H1 (cell line): Measurements from ENCODE around the gene FBXL15. TPM values are rescaled to one million over a fixed set of nuclear protein-coding genes. Genes with fewer than 3 reads are reported as not detected.
A peak's percentile ranks its signal among the peaks of the same experiment; 100 is the strongest.

ENCODE experiments used
- CTCF ChIA-PET: fragments of 300-600 bp; sonication (Branson Sonifier 250); formaldehyde crosslinking; loops from one replicate; lab custom pipeline; 2021; ENCODE audit not compliant: partially characterized antibody; lab: Charles Lee
- POLR2A ChIA-PET: fragments of 300-600 bp; sonication (Branson Sonifier 250); formaldehyde crosslinking; loops from one replicate; lab custom pipeline; 2021; ENCODE audit warnings: inconsistent platforms; ENCODE audit not compliant: partially characterized antibody; lab: Charles Lee
- DNase-seq, 2 experiments: peaks; one replicate each; pipeline versions ENCODE4 v3.0.0 to v3.0.0-alpha.2; 2010 to 2022; ENCODE audit warnings: low spot score in 2 of 2, low read depth in 1 of 2, mixed read lengths in 1 of 2
- FAIRE-seq: peaks from 2 replicates; lab custom pipeline; 2011; peaks lifted over from hg19 to GRCh38; lab: Jason Lieb, UNC
- H2AFZ ChIP-seq: 2 replicates; pipeline ENCODE4 v1.8.1; 2012; ENCODE audit warnings: low read length, inconsistent platforms
- H2AK5ac ChIP-seq: 2 replicates; pipeline ENCODE4 v1.6.1; 2013; ENCODE audit warnings: low read depth, low read length
- H2BK120ac ChIP-seq: replicated peaks from 2 replicates; pipeline ENCODE3; 2013; ENCODE audit warnings: low read depth, low read length, inconsistent platforms
- H2BK12ac ChIP-seq: 2 replicates; pipeline ENCODE4 v1.6.1; 2013; ENCODE audit warnings: low read depth, low read length
- H2BK15ac ChIP-seq: 2 replicates; pipeline ENCODE4 v1.6.1; 2013; ENCODE audit warnings: low read length
- H2BK20ac ChIP-seq: 2 replicates; pipeline ENCODE4 v1.6.1; 2013; ENCODE audit warnings: low read length
- H2BK5ac ChIP-seq: 2 replicates; pipeline ENCODE4 v1.6.1; 2013; ENCODE audit warnings: low read depth, low read length
- H3K14ac ChIP-seq: 2 replicates; pipeline ENCODE4 v1.6.1; 2013; ENCODE audit warnings: inconsistent platforms; ENCODE audit not compliant: insufficient read length
- H3K18ac ChIP-seq: 2 replicates; pipeline ENCODE4 v1.6.1; 2013; ENCODE audit warnings: low read length; ENCODE audit errors: extremely low read depth
- H3K23ac ChIP-seq: 2 replicates; pipeline ENCODE4 v1.6.1; 2013; ENCODE audit warnings: inconsistent platforms; ENCODE audit not compliant: insufficient read length
- H3K23me2 ChIP-seq: 2 replicates; pipeline ENCODE4 v1.6.1; 2013; ENCODE audit warnings: low read depth, low read length
- H3K27ac ChIP-seq: 2 replicates; pipeline ENCODE4 v1.6.1; 2011; ENCODE audit warnings: low read depth, low read length, inconsistent platforms
- H3K27me3 ChIP-seq, 4 experiments: replicated peaks in 1 of 4; 1 replicate in 1 of 4; 2 replicates in 3 of 4; pipeline versions ENCODE4 v1.6.1 to v1.8.1; 2011 to 2013; ENCODE audit warnings: low read length in 3 of 4, mild to moderate bottlenecking in 3 of 4, inconsistent platforms in 2 of 4, mixed read lengths in 2 of 4, moderate library complexity in 1 of 4; ENCODE audit not compliant: control insufficient read depth in 3 of 4, insufficient read depth in 3 of 4; ENCODE audit errors: extremely low read depth in 1 of 4
- H3K36me3 ChIP-seq, 4 experiments: 2 replicates each; pipeline versions ENCODE4 v1.6.1 to v1.8.1; 2011 to 2013; ENCODE audit warnings: mild to moderate bottlenecking in 4 of 4, low read length in 3 of 4, moderate library complexity in 2 of 4, control low read depth in 1 of 4, inconsistent platforms in 1 of 4; ENCODE audit not compliant: insufficient read depth in 4 of 4, control insufficient read depth in 2 of 4
- H3K4ac ChIP-seq: replicated peaks from 2 replicates; pipeline ENCODE3; 2013; ENCODE audit warnings: low read length, low read depth, mixed read lengths, inconsistent platforms; ENCODE audit not compliant: insufficient read length
- H3K4me1 ChIP-seq, 4 experiments: replicated peaks in 1 of 4; 1 replicate in 1 of 4; 2 replicates in 3 of 4; pipeline versions ENCODE4 v1.6.1 to v1.8.1; 2011 to 2013; ENCODE audit warnings: low read length in 3 of 4, inconsistent platforms in 2 of 4, mixed read lengths in 1 of 4; ENCODE audit not compliant: insufficient read depth in 4 of 4, control insufficient read depth in 3 of 4
- H3K4me2 ChIP-seq, 2 experiments: 2 replicates each; pipeline versions ENCODE4 v1.6.1 to v1.8.1; 2011 to 2013; ENCODE audit warnings: low read depth in 2 of 2, low read length in 2 of 2, control low read depth in 1 of 2, inconsistent platforms in 1 of 2, mild to moderate bottlenecking in 1 of 2; ENCODE audit not compliant: insufficient read depth in 1 of 2
- H3K4me3 ChIP-seq, 4 experiments: fragments of 200-600, 300-600 bp in 1 of 4; sonication (generic), shearing (Covaris generic), sonication (Bioruptor Twin) in 1 of 4; 2 replicates each; pipeline versions ENCODE4 v1.5.1 to v1.8.1; 2011 to 2016; ENCODE audit warnings: low read length in 4 of 4, low read depth in 3 of 4, control low read depth in 2 of 4, inconsistent platforms in 2 of 4, mild to moderate bottlenecking in 2 of 4, mixed read lengths in 1 of 4, moderate library complexity in 1 of 4; ENCODE audit not compliant: insufficient read depth in 2 of 4; ENCODE audit errors: extremely low read depth in 1 of 4
- H3K56ac ChIP-seq: replicated peaks from 2 replicates; pipeline ENCODE3; 2013; ENCODE audit warnings: low read depth, mild to moderate bottlenecking, mixed read lengths, low read length, inconsistent platforms; ENCODE audit not compliant: insufficient read length
- H3K79me1 ChIP-seq: 2 replicates; pipeline ENCODE4 v1.6.1; 2013; ENCODE audit warnings: low read depth, low read length, control low read depth
- H3K79me2 ChIP-seq, 2 experiments: 2 replicates each; pipeline versions ENCODE4 v1.6.1 to v1.8.1; 2012 to 2013; ENCODE audit warnings: low read length in 2 of 2, mild to moderate bottlenecking in 2 of 2, inconsistent platforms in 1 of 2; ENCODE audit not compliant: insufficient read depth in 2 of 2, control insufficient read depth in 1 of 2
- H3K9ac ChIP-seq, 4 experiments: replicated peaks in 1 of 4; 1 replicate in 1 of 4; 2 replicates in 3 of 4; pipeline versions ENCODE4 v1.6.1 to v1.8.1; 2011 to 2013; ENCODE audit warnings: low read depth in 3 of 4, low read length in 3 of 4, control low read depth in 2 of 4, mild to moderate bottlenecking in 2 of 4, moderate library complexity in 2 of 4, inconsistent platforms in 1 of 4; ENCODE audit errors: extremely low read depth in 1 of 4
- H3K9me3 ChIP-seq, 2 experiments: 2 replicates each; pipeline versions ENCODE4 v1.6.1 to v1.8.1; 2012 to 2013; ENCODE audit warnings: mild to moderate bottlenecking in 2 of 2, moderate library complexity in 2 of 2, control low read depth in 1 of 2, inconsistent platforms in 1 of 2, low read depth in 1 of 2, low read length in 1 of 2, mixed read lengths in 1 of 2; ENCODE audit not compliant: insufficient read depth in 2 of 2
- H4K20me1 ChIP-seq, 2 experiments: replicated peaks in 1 of 2; 2 replicates each; pipeline versions ENCODE3 to v1.8.1; 2011 to 2013; ENCODE audit warnings: inconsistent platforms in 2 of 2, low read length in 2 of 2, mild to moderate bottlenecking in 1 of 2; ENCODE audit not compliant: insufficient read depth in 2 of 2, control insufficient read depth in 1 of 2
- H4K5ac ChIP-seq: 2 replicates; pipeline ENCODE4 v1.6.1; 2013; ENCODE audit warnings: low read length, low read depth, mixed read lengths, inconsistent platforms; ENCODE audit not compliant: insufficient read length
- H4K8ac ChIP-seq: 2 replicates; pipeline ENCODE4 v1.8.0; 2013; ENCODE audit warnings: mild to moderate bottlenecking, moderate library complexity, low read length, inconsistent platforms; ENCODE audit not compliant: insufficient read depth; ENCODE audit errors: extremely low read depth
- H4K91ac ChIP-seq: replicated peaks from 2 replicates; pipeline ENCODE3; 2013; ENCODE audit warnings: low read length, mixed read lengths, inconsistent platforms; ENCODE audit not compliant: insufficient read length
- ASH2L ChIP-seq: fragments of 200-600, 300-600 bp; sonication (generic); IDR thresholded peaks from one replicate; pipeline ENCODE4 v1.7.1; 2017; ENCODE audit warnings: low read length
- PHF8 ChIP-seq: fragments of 200-600 bp; sonication (generic); conservative IDR thresholded peaks from 2 replicates; pipeline ENCODE4 v1.7.1; 2012; ENCODE audit warnings: low read depth, mild to moderate bottlenecking, inconsistent platforms, low read length, moderate library complexity
- POLR2AphosphoS5 ChIP-seq: IDR thresholded peaks from 2 replicates; pipeline ENCODE4 v1.6.1; 2011; ENCODE audit warnings: low read depth, low read length
- RBBP5 ChIP-seq: IDR thresholded peaks from 2 replicates; pipeline ENCODE4 v1.7.1; 2012; ENCODE audit warnings: low read depth, mild to moderate bottlenecking, inconsistent platforms, low read length, moderate library complexity, borderline replicate concordance
- SIN3A ChIP-seq, 2 experiments: IDR thresholded peaks in 1 of 2; conservative IDR thresholded peaks in 1 of 2; 2 replicates each; pipeline ENCODE4 v1.6.1; 2011 to 2012; ENCODE audit warnings: low read length in 2 of 2, improper control_type of control experiment in 1 of 2, low read depth in 1 of 2, mild to moderate bottlenecking in 1 of 2
- SIX5 ChIP-seq: IDR thresholded peaks from 2 replicates; pipeline ENCODE4 v1.6.1; 2011; ENCODE audit warnings: mild to moderate bottlenecking, low read depth, low read length
- SP4 ChIP-seq: IDR thresholded peaks from 2 replicates; pipeline ENCODE4 v1.6.1; 2012; ENCODE audit warnings: low read length, inconsistent platforms
- WGBS, 2 experiments: shearing (Covaris generic) in 1 of 2; methylation state at CpG; one replicate each; pipeline versions ENCODE4 v1.1.6 to v1.1.7; 2013 to 2015; ENCODE audit warnings: low lambda C conversion rate in 2 of 2, mixed read lengths in 2 of 2, inconsistent platforms in 1 of 2, low coverage in 1 of 2, missing lambda C conversion rate in 1 of 2; ENCODE audit not compliant: insufficient replicate concordance in 2 of 2, insufficient coverage in 1 of 2, insufficient read length in 1 of 2; ENCODE audit errors: extremely low coverage in 1 of 2, missing lambda C conversion rate in 1 of 2; 5-methylcytosine and 5-hydroxymethylcytosine counted together
- polyA plus RNA-seq, 7 experiments: library from polyadenylated mRNA; depleted of rRNA in 3 of 7; stranded (reverse) in 5 of 7; unstranded in 2 of 7; fragments of >200 nt in 5 of 7; fragments of 200-250 nt in 2 of 7; gene quantifications; 1 replicate in 5 of 7; 2 replicates in 1 of 7; 4 replicates in 1 of 7; pipeline versions ENCODE4 v1.2.1 to v1.2.3, GENCODE V29; 2011 to 2013; ENCODE audit warnings: missing spikeins in 2 of 7, mixed read lengths in 2 of 7
- total RNA-seq: library from RNA; stranded (reverse); fragmentation: NEBNext Ultra II Directional; extraction: Animal tissue kit (Norgen Biotek cat#: 25700); gene quantifications from 2 replicates; pipeline ENCODE4 v1.2.1, GENCODE V29; 2021

FBXL15 gene
- total and polyA plus RNA-seq, 2 of the 8 experiments (the other 6 are each of a cell fraction or from before 2014, with no cell fraction given): 11.3 to 22.6 TPM

- peak overlapping the region; percentile 82 for H3K4ac ChIP-seq
- peak overlapping the region; percentile 72 for H3K27ac ChIP-seq
- no peaks in the 10 kb centered on the region for H3K27me3 ChIP-seq
- H4K91ac ChIP-seq: peak overlapping the region; percentile 97
- H2AFZ ChIP-seq: no peak overlapping the region
- peak overlapping the region; percentile 89 for H4K8ac ChIP-seq
- H3K36me3 ChIP-seq: peaks cover 0 to 20% (median 2%) of the 10 kb centered on the region in 4 experiments; a peak in 4 of 8 replicates
- H2BK5ac ChIP-seq: peak overlapping the region; percentile 96
- no peaks in the 10 kb centered on the region for H3K9me3 ChIP-seq
- H3K18ac ChIP-seq: peak overlapping the region; percentile 99
- WGBS, 2 experiments: 0% methylated on average over 5 of the region's 11 CpGs; no CpG with 5 or more reads in 1 of the 2 experiments
- no peak overlapping the region for H2BK20ac ChIP-seq
- H3K4me3 ChIP-seq: peak overlapping the region; percentile 87 to 99 (median 98)
- peaks cover 9% of the 10 kb centered on the region for H3K23me2 ChIP-seq
- peak overlapping the region; percentile 83 for H3K56ac ChIP-seq
- peak overlapping the region; percentile 64 for H3K14ac ChIP-seq
- peak overlapping the region; percentile 99 to 100 for H3K4me2 ChIP-seq
- peaks cover 0 to 18% of the 10 kb centered on the region in 2 experiments; a peak in 2 of 4 replicates for H3K79me2 ChIP-seq
- no peak for TF ChIP-seq SP4
- peak; percentile 5 for TF ChIP-seq ASH2L
- peak; percentile 68 for TF ChIP-seq POLR2AphosphoS5
- TF ChIP-seq RBBP5: no peak
- TF ChIP-seq SIN3A (conservative IDR thresholded peaks at IDR 0.05 in 1 of 2, IDR thresholded peaks at IDR 0.05 in 1 of 2; ENCODE audit: low read depth in 1 of 2, low read length in 2 of 2): 0 out of 4 replicates have a peak, but pooled peaks of 1 of the 2 experiments have one; percentile 80
- TF ChIP-seq PHF8: 0 out of 2 replicates have a peak, but pooled peaks have one; percentile 37
- no peak for TF ChIP-seq SIX5
- peak overlapping the region; percentile 93; the same call in 1 of the 2 replicates for H2AK5ac ChIP-seq
- peak overlapping the region; percentile 85 for H4K5ac ChIP-seq
- FAIRE-seq: no peak
- POLR2A ChIA-PET: interaction anchor here (0.7 to 6.7 kb wide), 12 partner anchors 9 to 134 kb away, joined by 3 to 75 read pairs (median 6); partner anchors contain the start of genes CUEDC2 and FBXL15
- H3K4me1 ChIP-seq: peaks cover 5 to 23% (median 15%) of the 10 kb centered on the region in 4 experiments
- CTCF ChIA-PET: interaction anchor here (0.8 to 5.0 kb wide), 13 partner anchors 13 to 218 kb away, joined by 3 to 38 read pairs (median 6); partner anchors contain the start of gene FBXL15
- H2BK15ac ChIP-seq: peak overlapping the region; percentile 98; the same call in 1 of the 2 replicates
- H2BK12ac ChIP-seq: 0 out of 2 replicates have a peak overlapping the region, but pooled peaks have one; percentile 80
- peak overlapping the region; percentile 62 to 96 (median 86) for H3K9ac ChIP-seq
- H2BK120ac ChIP-seq: peak overlapping the region; percentile 79
- DNase-seq: no peak
- H3K79me1 ChIP-seq: peaks cover 3% of the 10 kb centered on the region; the same call in 1 of the 2 replicates
- peaks cover 0 to 2% of the 10 kb centered on the region in 2 experiments for H4K20me1 ChIP-seq
- peak overlapping the region; percentile 36 for H3K23ac ChIP-seq
Observed at GRCh38 chr10:102450124-102450373, 29.4 kb downstream of the FBXL15 start.
